ENCODE results near the gene UBL4B. TPM values are rescaled to one million over a fixed set of nuclear protein-coding genes. Genes with fewer than 3 reads are reported as not detected.

Gene UBL4B
- total RNA-seq, 2 experiments from 2014 or later: not detected

DNA sequence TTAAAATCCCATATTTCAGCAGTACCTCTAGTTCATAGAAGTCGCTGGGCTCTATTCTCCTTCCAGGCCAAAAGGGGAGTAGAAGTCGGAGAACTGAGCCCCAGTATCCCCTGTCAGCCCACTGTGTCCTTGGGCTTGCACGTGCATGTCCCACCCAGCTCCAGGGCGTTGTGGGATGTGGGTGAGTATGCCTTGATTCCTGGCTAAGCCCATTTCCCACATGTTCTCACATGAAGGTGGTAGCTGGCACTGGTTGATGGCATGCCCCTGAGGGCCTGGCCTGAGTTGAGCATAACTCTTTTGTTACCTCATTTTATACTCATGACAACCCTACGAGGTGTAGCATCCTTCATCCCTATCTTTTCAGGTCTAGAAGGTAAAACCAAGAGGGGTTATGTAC, 46.0 kb downstream of the UBL4B start:
- ChIA-PET POLR2A (no interaction called here), CTCF (ENCODE audit: unreplicated experiment) (no interaction called here)
- Histone ChIP-seq H3K4me2 (ENCODE audit: low read length) (no peak overlapping the region), H3K79me2 (ENCODE audit: insufficient read depth, low read depth, low read length) (no peaks in the 10 kb centered on the region), H3K9me2 (ENCODE audit: insufficient read depth, low read length) (no peaks in the 10 kb centered on the region), H3K4me3 (ENCODE audit: low read depth, low read length, poor library complexity, severe bottlenecking) (no peak overlapping the region), H3K4me1 (ENCODE audit: insufficient read depth, low read length, poor library complexity, severe bottlenecking) (no peaks in the 10 kb centered on the region), H2AFZ (ENCODE audit: low read length) (no peak overlapping the region), H4K20me1 (ENCODE audit: insufficient read depth, low read length) (no peaks in the 10 kb centered on the region), H3K36me3 (ENCODE audit: insufficient read depth, low read length) (no peaks in the 10 kb centered on the region), H3K27ac (ENCODE audit: low read depth, low read length, poor library complexity, severe bottlenecking) (no peak overlapping the region), H3K9me3 (ENCODE audit: low read length) (no peaks in the 10 kb centered on the region)
- no TSS peak for BruUV-seq (replicated peaks)
- DNase-seq (ENCODE audit: low spot score): no peak
- TF ChIP-seq EZH2phosphoT487 (IDR thresholded peaks at IDR 0.05; ENCODE audit: borderline replicate concordance, low read depth, low read length): no peak
- TF ChIP-seq, protein P1, sequence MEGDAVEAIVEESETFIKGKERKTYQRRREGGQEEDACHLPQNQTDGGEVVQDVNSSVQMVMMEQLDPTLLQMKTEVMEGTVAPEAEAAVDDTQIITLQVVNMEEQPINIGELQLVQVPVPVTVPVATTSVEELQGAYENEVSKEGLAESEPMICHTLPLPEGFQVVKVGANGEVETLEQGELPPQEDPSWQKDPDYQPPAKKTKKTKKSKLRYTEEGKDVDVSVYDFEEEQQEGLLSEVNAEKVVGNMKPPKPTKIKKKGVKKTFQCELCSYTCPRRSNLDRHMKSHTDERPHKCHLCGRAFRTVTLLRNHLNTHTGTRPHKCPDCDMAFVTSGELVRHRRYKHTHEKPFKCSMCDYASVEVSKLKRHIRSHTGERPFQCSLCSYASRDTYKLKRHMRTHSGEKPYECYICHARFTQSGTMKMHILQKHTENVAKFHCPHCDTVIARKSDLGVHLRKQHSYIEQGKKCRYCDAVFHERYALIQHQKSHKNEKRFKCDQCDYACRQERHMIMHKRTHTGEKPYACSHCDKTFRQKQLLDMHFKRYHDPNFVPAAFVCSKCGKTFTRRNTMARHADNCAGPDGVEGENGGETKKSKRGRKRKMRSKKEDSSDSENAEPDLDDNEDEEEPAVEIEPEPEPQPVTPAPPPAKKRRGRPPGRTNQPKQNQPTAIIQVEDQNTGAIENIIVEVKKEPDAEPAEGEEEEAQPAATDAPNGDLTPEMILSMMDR (conservative IDR thresholded peaks at IDR 0.05; ENCODE audit: low read length): no peak
- intact Hi-C loops (cut with micrococcal nuclease; ENCODE audit: unreplicated experiment): no loop called here

DNA sequence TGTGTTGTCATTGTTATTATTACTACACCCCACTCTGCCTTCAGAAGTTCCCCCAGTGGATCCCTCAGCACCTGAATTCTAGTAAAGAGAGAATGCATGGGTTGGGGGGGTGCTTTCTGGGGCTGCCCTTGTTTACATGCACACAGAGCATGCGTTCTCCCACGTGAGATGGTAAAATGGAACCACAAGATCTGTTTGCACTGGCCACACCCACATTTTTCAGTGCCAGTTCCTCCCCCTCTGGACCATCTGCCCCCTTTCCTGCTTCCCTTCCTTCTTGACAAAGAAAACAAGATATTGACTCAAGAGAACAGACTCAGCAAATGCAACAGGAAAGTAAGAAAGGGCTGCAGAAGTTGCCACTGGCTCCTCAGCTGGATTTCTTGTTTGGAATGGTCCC, 46.9 kb downstream of the UBL4B start:
- CTCF ChIA-PET (ENCODE audit: unreplicated experiment): no interaction called here

DNA sequence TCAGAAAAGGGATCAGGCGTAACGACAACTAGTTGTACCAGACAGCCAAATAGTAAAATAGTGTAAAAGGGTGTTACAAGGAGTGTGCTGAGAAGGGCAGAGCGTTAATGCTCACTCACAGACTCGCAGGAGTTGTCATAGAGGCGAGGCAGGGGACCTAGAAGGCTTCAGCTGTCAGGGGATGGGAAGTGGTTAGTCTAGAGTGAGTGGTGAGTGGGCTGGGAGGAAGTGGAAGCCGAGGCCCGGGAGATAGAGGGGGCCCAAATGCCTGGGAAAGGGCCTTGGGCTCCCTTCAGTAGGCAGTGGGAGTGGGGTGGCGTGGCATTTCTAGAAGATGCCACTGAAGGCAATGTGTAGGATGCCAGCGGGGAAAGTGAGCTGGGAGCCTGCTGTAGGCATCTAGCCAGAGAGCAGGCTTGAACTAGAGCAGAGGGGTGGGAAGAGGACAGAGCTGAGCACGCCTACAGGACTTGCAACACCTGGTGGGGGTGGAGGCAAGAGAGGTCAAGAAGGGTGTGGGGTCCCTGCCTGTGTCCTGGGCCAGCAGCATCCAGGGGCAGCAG, 48.4 kb downstream of the UBL4B start:
- BruUV-seq (replicated peaks): no TSS peak
- CTCF ChIA-PET (ENCODE audit: unreplicated experiment): no interaction called here

More for the DNA sequence above, 46.9 kb downstream of the UBL4B start:
- Histone ChIP-seq H3K79me2 (ENCODE audit: insufficient read depth, low read depth, low read length) (no peaks in the 10 kb centered on the region), H2AFZ (ENCODE audit: low read length) (no peak overlapping the region), H3K4me2 (ENCODE audit: low read length) (no peak overlapping the region), H3K9me2 (ENCODE audit: insufficient read depth, low read length) (no peaks in the 10 kb centered on the region), H3K27ac (ENCODE audit: low read depth, low read length, poor library complexity, severe bottlenecking) (no peak overlapping the region), H3K4me3 (ENCODE audit: low read depth, low read length, poor library complexity, severe bottlenecking) (no peak overlapping the region), H4K20me1 (ENCODE audit: insufficient read depth, low read length) (no peaks in the 10 kb centered on the region), H3K36me3 (ENCODE audit: insufficient read depth, low read length) (no peaks in the 10 kb centered on the region), H3K9me3 (ENCODE audit: low read length) (no peaks in the 10 kb centered on the region), H3K4me1 (ENCODE audit: insufficient read depth, low read length, poor library complexity, severe bottlenecking) (no peaks in the 10 kb centered on the region)
- TF ChIP-seq, protein P1 (conservative IDR thresholded peaks at IDR 0.05; ENCODE audit: low read length): no peak
- TF ChIP-seq EZH2phosphoT487 (IDR thresholded peaks at IDR 0.05; ENCODE audit: borderline replicate concordance, low read depth, low read length): no peak
- BruUV-seq (replicated peaks): no TSS peak
- no peak for DNase-seq (ENCODE audit: low spot score)
- intact Hi-C loops (cut with micrococcal nuclease; ENCODE audit: unreplicated experiment): no loop called here
- POLR2A ChIA-PET: interaction anchor here (0.6 kb wide), 1 partner anchor 677 kb away, joined by 5 read pairs; no protein-coding TSS in a partner anchor

More for the DNA sequence above, 48.4 kb downstream of the UBL4B start:
- Histone ChIP-seq H3K9me3 (ENCODE audit: low read length) (no peaks in the 10 kb centered on the region), H3K9me2 (ENCODE audit: insufficient read depth, low read length) (no peaks in the 10 kb centered on the region), H3K79me2 (ENCODE audit: insufficient read depth, low read depth, low read length) (no peaks in the 10 kb centered on the region), H2AFZ (ENCODE audit: low read length) (no peak overlapping the region), H3K4me3 (ENCODE audit: low read depth, low read length, poor library complexity, severe bottlenecking) (no peak overlapping the region), H3K4me2 (ENCODE audit: low read length) (no peak overlapping the region), H3K27ac (ENCODE audit: low read depth, low read length, poor library complexity, severe bottlenecking) (no peak overlapping the region), H3K4me1 (ENCODE audit: insufficient read depth, low read length, poor library complexity, severe bottlenecking) (no peaks in the 10 kb centered on the region), H3K36me3 (ENCODE audit: insufficient read depth, low read length) (no peaks in the 10 kb centered on the region), H4K20me1 (ENCODE audit: insufficient read depth, low read length) (no peaks in the 10 kb centered on the region)
- POLR2A ChIA-PET: no interaction called here
- intact Hi-C loops (cut with micrococcal nuclease; ENCODE audit: unreplicated experiment): no loop called here
- TF ChIP-seq, protein P1 (conservative IDR thresholded peaks at IDR 0.05; ENCODE audit: low read length): no peak
- no peak for TF ChIP-seq EZH2phosphoT487 (IDR thresholded peaks at IDR 0.05; ENCODE audit: borderline replicate concordance, low read depth, low read length)
- DNase-seq (ENCODE audit: low spot score): no peak

Data from OCI-LY7 (cell line).